Head of caudate nucleus (tissue), 42 donors: ENCODE data around the gene GDI2.
"Not testable (repeated sequence)": the region's sequence is repeated elsewhere in the genome, so short reads cannot be mapped to it uniquely, and the experiment has no call there.

ENCODE experiments used
- DNase-seq, 42 donors: peaks; one replicate each; pipeline versions ENCODE4 v3.0.0 to v3.0.0-alpha.2; 2020 to 2021; ENCODE audit warnings: mixed read lengths in 7 of 42
- intact Hi-C: fragments of 100-400 bp; cut with DNase I; formaldehyde crosslinking; loops from one replicate; pipeline ENCODE4 v1.15.0; 2022

Gene GDI2

DNA sequence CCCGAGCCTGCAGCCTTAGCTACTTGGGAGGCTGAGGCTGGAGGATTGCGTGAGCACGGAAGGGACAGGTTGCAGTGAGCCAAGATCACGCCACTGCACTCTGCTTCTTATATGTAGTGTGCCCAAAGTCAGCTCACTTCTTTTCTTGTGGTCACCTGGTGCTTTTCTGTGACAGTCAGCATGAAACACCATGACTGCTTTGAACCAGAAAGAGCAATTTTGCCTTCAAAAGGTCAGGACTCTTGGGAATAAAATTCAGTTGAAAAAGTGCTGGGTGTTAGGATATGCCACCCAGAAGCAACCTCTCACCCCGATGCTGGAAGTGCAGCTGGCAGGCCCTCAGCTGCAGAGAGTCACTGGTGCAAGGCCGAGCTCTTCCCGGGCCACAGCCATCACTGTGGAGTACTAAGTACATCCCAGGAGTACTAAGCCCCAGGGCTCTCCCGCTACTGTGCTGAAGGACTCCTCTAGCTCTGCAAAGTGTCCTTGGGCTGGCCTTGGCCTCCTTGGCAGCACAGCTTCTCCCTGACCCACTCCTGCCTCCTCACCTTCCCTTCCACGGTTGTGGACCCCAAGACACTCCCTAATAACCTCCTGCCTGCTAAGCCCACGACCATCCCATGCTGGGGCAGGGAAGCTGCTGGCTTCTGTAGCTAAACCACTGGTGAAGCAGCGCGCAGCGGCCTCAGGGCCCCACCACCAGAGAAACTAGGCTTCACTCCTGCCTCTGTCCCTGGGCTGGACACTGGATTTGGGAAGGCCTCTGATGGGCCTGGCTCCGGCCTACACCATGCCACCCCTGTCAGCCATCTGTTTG lies 17.6 kb upstream of the GDI2 start:
- DNase-seq = peak in 2 of 42 donors; percentile 9 to 22
- intact Hi-C loops = no loop called here

DNA sequence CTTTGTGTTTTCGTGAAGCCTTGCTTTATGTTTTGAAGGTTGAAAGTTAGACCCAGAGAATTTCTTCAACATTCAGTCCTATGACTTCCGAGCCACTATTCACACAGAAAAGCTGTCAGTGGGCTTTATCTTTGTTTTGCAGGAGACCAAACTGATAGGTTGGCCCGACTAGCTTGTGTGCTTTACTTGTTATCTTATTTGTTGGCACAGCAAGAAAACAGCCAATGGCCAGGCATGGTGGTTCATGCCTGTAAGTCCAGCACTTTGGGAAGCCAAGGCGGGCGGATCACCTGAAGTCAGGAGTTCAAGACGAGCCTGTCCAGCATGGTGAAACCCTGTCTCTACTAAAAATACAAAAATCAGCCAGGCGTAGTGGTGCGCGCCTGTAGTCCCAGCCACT lies 16.0 kb upstream of the GDI2 start:
- peak in 1 of 42 donors; percentile 22 for DNase-seq

DNA sequence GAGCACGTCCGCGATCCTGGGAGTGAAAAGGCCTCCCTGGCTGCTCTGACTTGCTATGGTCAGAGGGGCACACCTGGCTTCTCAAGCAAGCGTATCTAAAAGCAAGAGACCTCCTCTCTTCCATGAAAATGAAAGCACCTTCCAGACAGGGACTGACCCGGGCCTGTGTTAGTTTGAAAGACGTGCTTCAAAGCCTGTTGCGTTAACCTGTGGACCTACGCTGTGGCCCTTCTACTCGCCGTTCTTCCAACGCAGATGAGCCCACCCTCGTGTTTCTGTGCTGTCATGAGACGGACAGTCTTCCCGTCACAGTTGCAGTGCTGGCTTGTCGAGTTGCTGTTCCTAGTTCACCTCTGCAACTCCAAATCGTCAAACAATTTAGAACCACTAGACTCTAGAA lies 15.5 kb upstream of the GDI2 start:
- peak in 1 of 42 donors; percentile 7 for DNase-seq
- intact Hi-C loops = no loop called here

More for the DNA sequence above, 16.0 kb upstream of the GDI2 start:
- intact Hi-C loops = no loop called here

DNA sequence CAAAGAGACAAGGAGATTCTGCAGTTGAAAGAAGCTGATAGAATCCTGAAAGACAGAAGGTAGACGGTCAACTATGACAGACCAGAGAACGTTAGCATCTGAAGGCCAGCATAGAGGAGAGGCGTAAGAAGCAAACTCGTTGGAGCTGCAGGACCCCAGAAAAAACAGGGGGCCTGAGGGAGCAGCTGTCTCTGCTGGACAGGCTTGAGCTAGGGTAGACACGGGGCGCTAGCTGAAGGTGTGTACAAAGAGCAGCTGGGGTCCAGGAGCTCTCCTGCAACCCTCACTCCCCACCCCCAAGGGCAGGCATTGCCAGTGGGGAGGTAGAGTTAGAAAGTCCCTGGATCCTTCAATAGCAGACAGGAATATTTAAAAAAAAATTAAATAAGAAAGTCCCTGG lies 14.6 kb upstream of the GDI2 start:
- peak in 2 of 42 donors; percentile 20 to 23 for DNase-seq
- intact Hi-C loops = no loop called here

DNA sequence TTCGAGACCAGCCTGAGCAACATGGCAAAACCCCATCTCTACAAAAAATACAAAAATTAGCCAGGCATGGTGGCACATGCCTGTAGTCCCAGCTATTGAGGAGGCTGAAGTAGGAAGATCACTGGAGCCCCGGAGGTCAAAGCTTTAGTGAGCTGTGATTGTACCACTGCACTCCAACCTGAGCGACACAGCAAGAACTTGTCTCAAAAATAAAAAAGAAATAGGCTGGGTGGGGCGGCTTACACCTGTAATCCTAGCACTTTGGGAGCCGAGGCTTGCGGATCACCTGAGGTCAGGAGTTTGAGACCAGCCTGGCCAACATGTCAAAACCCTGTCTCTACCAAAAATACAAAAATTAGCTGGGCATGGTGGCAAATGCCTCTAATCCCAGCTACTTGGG lies 13.3 kb upstream of the GDI2 start:
- intact Hi-C loops = not testable (repeated sequence)
- DNase-seq = peak in 4 of 42 donors; percentile 1 to 22 (median 16)

DNA sequence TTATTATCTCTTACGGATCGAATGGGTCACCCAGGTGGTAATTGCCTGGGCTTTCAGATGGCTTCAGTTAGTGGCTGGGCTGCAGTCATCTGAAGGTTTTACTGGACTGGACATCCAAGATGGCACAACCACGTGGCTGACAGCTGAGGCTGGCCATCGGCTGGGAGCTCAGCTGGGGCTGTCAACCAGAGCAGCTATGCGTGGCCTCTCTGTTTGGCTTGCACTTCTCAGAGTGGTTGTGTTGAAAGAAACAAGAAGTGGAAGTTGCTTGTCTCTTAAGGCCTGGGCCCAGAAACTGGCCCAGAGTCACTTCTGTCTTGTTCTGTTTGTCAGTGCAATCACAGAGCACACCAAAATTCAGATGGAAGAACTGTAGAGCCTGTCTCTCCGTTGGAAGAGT lies 5.7 kb upstream of the GDI2 start:
- intact Hi-C loops = no loop called here
- peak in 19 of 42 donors; percentile 6 to 58 (median 21) for DNase-seq

DNA sequence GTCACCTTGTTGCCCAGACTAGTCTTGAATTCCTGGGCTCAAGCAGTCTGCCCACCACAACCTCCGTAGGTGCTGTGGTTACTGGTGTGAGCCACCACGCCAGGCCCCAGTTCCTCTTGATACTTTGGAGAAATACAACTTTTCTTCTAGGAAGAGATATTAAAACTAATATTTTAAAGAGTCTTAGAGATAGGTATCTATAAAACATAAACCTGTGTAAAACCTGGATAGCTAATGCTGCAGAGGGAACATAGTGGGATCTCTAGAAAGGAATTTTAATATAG lies 4.8 kb upstream of the GDI2 start:
- DNase-seq = peak in 1 of 42 donors; percentile 12
- intact Hi-C loops = no loop called here

DNA sequence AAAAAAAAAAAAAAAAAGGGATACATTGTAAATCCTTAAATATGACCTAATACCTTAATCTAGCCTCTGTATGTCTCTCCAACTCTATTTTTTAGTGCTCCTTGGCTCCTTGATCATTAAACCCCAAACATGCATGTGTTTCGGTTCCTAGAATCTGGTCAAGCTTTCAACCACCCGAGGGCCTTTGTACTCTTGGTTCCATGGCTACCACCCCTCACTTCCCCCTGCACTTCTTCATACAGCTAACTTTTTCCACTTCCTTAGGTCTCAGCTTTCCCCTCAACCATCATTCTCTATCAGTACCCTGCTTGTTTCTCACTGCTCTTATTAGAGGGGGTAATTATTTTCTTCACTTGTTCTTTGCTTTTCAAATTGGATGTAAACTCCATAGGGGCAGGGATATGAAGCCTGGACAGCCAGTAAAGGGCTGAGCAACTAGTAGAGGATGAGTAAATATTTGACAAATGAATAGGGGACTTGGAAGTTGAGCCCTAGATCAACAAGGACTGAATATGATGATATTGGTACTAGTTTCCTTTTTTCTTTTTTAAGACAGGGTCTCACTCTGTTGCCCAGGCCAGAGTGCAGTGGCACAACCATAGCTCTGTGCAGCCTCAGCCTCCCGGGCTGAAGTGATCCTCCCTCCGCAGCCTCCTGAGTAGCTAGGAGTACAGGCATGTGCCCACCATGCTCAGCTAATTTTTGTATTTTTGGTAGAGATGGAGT lies 4.3 kb upstream of the GDI2 start:
- intact Hi-C loops = no loop called here
- DNase-seq = peak in 2 of 42 donors; percentile 3 to 28

DNA sequence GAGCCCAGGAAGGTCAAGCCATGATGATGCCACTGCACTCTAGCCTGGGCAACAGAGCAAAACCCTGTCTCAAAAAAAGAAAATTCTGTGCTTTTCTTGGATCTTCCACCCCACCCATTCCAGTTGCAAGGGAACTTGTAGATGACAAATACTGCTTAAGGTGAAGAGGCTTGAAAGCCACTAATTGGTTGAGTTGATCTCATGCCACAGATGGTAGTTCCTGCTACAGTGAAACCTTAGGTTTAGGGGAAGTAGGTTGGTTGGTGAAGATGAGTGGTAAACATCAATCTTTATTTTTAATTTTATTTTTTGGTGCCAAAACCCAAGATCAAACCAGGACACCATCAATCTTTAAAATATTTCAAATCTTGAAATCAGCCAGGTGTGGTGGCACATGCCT lies 2.9 kb upstream of the GDI2 start:
- no peak for DNase-seq
- intact Hi-C loops = no loop called here

DNA sequence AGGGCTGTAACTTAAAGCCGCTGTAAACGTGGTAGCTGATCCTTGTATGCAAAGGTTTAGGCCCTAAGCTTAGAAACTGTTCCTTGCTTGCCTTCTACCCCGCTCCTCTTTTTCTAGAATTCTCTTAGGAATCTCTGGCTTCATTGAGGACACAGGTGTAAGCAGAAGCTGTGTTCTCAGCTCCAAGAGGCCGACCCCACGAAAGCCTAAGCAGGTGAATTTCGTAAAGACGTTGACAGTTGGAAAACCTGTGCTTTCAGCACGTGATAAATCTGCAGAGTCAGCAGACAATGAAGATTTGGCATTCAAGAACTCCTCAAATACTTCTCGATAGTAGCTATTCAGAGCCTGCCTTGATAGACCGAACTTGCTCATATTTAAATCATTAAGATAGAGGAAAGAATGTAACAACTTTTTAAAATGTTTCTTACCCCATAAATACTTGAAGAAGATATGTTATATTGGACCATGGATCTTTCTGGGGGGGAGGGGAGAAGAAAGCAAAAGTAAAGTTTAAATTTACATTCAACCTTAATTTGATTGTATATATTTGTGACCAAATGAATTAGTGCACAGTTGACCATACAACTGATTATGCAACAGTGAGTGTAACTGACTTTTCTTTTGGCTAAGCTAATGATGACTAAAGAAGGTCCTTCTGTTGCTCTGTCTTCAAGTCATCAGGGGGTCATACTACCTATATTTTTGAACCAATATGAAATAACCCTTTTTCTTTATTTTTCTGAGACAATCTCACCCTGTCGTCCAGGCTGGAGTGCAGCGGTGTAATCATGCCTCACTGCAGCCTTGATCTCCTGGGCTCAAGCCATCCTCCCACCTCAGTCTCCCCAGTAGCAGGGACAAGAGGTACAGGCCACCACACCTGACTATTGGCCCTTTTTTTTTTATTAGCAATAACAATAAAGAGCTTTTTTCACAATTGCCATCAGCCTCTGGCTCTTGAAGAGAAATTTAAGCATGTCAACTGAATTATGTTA lies 1.2 kb upstream of the GDI2 start:
- peak in 9 of 42 donors; percentile 5 to 38 (median 12) for DNase-seq
- intact Hi-C loops = loop anchor here (5.0 kb wide), 1 partner anchor 73 kb away; the partner anchor contains the start of gene ANKRD16

DNA sequence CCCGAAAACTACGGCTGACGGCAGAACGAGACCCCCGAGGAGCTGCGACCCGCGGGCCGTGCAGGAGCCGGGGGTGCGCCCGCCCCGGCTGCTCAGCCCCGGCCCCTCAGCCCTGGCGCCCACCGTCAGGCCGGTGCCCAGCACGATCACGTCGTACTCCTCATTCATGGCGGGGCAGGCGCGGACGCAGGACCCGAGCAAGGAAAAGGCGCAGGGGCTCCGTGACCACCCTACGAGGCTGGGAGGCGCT lies 218 bp downstream of the GDI2 start:
- no peak for DNase-seq
- intact Hi-C loops = loop anchor here (2.0 to 5.0 kb wide), 3 partner anchors 60 to 128 kb away; partner anchors contain the start of genes ANKRD16 and TASOR2

DNA sequence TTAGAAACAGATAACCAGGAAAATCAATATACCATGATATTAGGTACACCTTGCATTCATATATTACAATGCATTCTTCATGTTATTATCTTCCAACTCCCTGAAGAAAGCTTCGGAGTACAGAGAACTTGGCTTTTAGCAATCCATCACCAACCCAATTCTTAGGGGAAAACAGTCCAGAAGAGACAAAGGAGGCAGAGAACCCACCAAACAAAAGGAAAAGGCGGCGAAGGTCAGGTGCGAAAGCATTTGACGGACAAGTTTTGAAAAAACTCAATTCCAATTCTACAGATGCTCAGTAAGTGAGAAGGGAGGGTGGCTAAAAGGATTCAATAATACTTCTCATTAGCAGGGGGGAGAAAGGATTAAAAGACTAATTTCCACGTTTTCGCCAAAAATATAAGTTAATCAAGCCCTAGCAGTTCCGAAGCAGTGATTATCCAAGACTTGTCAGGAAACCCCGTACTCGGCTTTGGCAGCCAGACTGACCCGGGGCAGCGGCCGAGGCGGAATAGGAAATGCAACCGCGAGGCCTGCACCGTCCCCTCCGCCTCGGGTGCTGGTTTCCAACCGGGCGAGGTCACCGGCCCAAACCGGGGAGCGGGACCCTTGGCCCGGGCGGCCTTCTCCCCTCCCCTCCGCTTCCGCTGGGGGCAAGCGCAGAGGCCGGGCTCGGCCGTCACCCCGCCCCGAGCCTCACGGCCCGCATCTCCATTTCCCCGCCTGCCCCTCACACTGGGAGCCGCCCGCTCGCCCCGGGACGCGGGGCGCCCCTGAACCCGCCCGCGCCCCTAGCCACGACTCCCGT lies 747 bp downstream of the GDI2 start:
- peak in 39 of 42 donors; percentile 19 to 72 (median 47) for DNase-seq
- intact Hi-C loops = loop anchor here (2.0 to 5.0 kb wide), 3 partner anchors 60 to 128 kb away; partner anchors contain the start of genes ANKRD16 and TASOR2

DNA sequence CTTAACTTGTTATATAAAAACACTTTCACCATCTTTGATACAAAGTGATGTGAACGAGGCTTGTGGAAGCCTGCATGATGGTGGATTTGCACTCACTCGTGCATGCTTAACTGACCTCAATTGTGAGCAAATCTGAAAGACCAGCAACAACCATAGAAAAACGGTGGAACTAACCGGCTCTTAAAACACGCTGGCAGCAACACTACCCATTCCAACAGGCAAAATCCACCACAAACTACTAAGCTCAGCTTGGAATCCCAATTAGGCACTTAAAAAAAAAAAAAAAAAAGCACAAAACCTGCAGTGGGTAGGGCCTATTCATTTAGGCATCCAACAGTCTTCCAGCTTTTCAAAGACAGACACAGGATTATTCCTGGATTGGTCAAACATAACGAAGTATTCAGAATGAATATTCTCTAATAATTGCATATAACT lies 1.8 kb downstream of the GDI2 start:
- peak in 8 of 42 donors; percentile 5 to 46 (median 14) for DNase-seq
- intact Hi-C loops = loop anchor here (5.0 kb wide), 1 partner anchor 76 kb away; the partner anchor contains the start of gene ANKRD16

DNA sequence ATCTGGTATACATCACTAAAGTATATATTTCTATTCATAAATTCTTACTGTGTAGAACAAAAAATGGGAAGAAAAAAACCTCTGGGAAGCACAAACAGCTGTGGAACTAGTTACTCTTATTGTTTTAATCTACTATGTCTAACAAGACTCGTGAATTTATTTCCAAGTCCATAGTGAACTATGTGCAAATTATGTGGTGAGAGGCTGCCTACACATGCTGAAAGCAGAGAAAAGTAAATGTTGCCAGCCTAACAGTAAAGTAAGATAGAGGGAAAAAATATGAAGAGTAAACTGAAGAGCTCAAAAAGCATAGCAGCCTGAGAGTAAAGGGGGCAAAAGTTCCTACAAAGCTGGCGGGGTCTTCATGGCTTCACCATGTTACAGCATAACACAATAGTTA lies 3.0 kb downstream of the GDI2 start:
- intact Hi-C loops = loop anchor here (5.0 kb wide), 1 partner anchor 77 kb away; the partner anchor contains the start of gene ANKRD16
- DNase-seq = no peak

DNA sequence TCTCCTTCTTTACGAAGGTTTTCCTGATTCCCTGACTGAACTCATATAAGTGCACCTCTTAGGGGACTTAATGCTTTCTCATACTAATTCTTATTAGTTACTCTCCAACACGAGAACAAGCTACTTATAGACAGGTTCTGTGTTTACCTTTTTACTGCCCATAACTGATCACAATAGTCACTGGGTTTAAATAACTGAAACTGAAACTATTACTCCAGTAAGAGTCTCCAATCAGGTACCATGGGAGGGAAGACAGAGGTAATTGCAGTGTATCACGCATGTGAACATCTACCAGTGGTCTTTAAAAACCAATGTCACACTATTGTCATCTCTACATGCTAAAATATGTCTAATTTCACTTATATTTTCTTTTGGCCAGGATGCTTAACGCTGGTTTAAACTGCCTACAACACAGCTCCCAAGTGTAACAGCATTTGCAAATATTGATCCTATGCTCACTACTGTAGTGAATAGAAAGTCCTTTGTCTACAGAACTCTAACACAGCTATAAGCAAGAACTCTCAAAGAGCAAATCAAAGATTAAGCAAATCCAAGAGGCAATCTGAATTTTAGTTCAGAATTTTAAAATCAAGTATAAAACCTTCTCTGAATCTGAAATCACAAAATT lies 3.6 kb downstream of the GDI2 start:
- DNase-seq = no peak
- intact Hi-C loops = loop anchor here (5.0 kb wide), 1 partner anchor 78 kb away; the partner anchor contains the start of gene ANKRD16

DNA sequence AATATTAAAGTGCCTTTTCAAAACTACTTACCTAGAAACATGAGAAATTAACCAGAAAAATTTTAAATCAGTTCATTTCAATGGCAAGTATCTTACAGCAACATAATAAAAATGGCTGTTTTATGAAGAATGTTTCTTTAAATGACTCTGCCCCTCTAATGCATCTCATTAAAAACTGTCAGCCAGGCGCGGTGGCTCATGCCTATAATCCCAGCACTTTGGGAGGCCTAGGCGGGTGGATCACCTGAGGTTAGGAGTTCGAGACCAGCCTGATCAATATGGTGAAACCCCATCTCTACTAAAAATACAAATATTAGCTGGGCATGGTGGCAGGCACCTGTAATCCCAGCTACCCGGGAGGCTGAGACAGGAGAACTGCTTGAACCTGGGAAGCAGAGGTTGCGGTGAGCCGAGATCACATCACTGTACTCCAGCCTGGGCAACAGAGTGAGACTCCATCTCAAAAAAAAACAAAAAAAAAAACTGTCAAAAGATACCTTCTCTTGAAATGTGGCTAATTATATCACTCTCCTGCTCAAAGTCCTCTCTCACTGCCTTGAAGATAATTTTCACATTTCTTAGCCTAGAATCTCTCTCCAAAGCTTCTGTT lies 4.3 kb downstream of the GDI2 start:
- intact Hi-C loops = not testable (repeated sequence)

DNA sequence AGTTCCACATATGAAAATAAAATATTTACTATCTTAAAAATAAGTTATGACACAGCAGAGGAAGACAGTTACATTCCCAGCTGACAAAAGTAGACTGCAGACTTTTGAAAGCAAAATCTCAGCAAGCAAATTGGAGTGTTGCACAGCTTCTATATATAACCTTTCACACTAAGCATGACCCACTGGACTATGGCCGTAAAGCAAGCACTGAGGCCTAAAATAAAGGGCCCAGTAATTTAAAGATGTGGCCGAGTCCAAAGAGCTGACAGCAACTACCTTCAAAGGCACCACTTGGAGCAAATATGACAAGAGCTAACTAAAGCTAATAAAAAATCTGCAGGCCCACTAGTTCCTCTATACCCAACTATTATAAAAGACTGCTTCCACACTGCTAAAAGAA lies 6.5 kb downstream of the GDI2 start:
- intact Hi-C loops = no loop called here
- DNase-seq = no peak

More for the DNA sequence above, 4.3 kb downstream of the GDI2 start:
- DNase-seq = not testable (repeated sequence)
